ENCODE data around the gene FAM174B.

Gene FAM174B

DNA sequence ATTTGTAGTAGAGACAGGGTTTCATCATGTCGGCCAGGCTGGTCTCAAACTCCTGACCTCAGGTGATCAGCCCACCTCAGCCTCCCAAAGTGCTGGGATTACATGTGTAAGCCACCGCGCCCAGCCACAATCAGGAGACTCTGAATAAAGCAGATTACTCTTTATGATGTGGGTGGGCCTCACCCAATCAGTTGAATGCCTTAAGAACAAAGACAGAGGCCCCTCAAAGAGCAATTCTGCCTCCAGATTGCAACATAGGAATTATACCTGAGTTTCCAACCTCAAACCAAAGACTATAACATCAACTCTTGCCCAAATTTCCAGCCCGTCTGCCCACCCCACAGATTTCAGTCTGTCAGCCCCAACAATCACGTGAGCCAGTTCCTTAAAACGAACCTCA is 18.8 kb upstream of the FAM174B start:
- Histone ChIP-seq H3K36me3 (ENCODE audit: insufficient read depth) (no peaks in the 10 kb centered on the region), H3K4me2 (no peak overlapping the region), H2AFZ (ENCODE audit: low read depth) (no peak overlapping the region), H3K27ac (no peak overlapping the region), H3K27me3 (ENCODE audit: insufficient read depth, low read depth) (no peaks in the 10 kb centered on the region), H4K20me1 (ENCODE audit: insufficient read depth) (no peaks in the 10 kb centered on the region), H3K4me1 (ENCODE audit: low read depth, poor library complexity, severe bottlenecking) (no peaks in the 10 kb centered on the region), H3K9ac (no peak overlapping the region), H3K79me2 (ENCODE audit: insufficient read depth, low read depth) (no peaks in the 10 kb centered on the region), H3K4me3 (IDR thresholded peaks at IDR 0.05; ENCODE audit: insufficient read depth, low read depth, low read length) (no peak overlapping the region)
- TF ChIP-seq, protein P1, sequence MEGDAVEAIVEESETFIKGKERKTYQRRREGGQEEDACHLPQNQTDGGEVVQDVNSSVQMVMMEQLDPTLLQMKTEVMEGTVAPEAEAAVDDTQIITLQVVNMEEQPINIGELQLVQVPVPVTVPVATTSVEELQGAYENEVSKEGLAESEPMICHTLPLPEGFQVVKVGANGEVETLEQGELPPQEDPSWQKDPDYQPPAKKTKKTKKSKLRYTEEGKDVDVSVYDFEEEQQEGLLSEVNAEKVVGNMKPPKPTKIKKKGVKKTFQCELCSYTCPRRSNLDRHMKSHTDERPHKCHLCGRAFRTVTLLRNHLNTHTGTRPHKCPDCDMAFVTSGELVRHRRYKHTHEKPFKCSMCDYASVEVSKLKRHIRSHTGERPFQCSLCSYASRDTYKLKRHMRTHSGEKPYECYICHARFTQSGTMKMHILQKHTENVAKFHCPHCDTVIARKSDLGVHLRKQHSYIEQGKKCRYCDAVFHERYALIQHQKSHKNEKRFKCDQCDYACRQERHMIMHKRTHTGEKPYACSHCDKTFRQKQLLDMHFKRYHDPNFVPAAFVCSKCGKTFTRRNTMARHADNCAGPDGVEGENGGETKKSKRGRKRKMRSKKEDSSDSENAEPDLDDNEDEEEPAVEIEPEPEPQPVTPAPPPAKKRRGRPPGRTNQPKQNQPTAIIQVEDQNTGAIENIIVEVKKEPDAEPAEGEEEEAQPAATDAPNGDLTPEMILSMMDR (conservative IDR thresholded peaks at IDR 0.05; ENCODE audit: low read depth, low read length) = no peak

DNA sequence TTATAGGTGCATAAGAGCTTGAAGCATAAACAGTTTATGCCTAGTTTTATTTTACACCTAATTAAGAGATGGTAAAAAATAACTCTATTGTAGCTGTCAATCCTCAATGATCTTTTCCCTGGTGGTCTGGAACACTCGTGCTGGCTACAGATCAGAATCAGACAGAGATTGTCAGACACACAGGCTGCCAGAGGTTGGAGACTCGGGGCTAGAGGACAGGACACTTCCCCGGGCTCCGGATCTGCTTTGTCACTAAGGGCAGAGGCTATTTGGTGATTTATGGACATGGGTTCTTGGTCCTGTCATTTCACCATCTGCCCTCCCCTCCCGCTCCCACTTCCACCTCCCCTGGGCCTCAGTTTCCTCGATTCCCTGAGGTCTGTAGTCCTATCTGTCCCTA is 16.5 kb upstream of the FAM174B start:
- no peak overlapping the region for H3K27ac ChIP-seq
- H3K4me2 ChIP-seq = no peak overlapping the region
- H3K79me2 ChIP-seq (ENCODE audit: insufficient read depth, low read depth) = no peaks in the 10 kb centered on the region
- TF ChIP-seq, protein P1 (conservative IDR thresholded peaks at IDR 0.05; ENCODE audit: low read depth, low read length) = no peak
- H3K36me3 ChIP-seq (ENCODE audit: insufficient read depth) = no peaks in the 10 kb centered on the region
- H3K4me3 ChIP-seq (IDR thresholded peaks at IDR 0.05; ENCODE audit: insufficient read depth, low read depth, low read length) = no peak overlapping the region
- no peaks in the 10 kb centered on the region for H4K20me1 ChIP-seq (ENCODE audit: insufficient read depth)
- H3K4me1 ChIP-seq (ENCODE audit: low read depth, poor library complexity, severe bottlenecking) = no peaks in the 10 kb centered on the region
- H3K27me3 ChIP-seq (ENCODE audit: insufficient read depth, low read depth) = no peaks in the 10 kb centered on the region
- H2AFZ ChIP-seq (ENCODE audit: low read depth) = no peak overlapping the region
- H3K9ac ChIP-seq = no peak overlapping the region

DNA sequence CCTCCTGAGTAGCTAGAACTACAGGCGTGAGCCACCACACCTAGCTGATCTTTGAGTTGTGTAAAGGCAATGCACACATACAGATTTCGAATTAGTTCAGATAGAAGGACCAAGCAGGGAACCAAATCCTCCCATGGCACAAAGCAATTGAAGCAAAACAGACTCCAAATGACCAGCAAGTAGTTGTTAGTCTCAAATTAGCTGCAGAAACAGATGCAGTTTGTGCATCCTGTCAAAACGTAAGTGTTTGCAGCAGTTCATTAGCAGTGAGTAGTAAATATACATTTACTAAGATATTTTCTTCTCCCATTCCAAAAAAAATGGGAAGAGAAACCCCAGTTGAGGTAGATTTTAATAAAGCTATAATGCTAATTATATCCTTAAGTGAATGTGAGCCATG is 15.8 kb upstream of the FAM174B start:
- H3K79me2 ChIP-seq (ENCODE audit: insufficient read depth, low read depth) = no peaks in the 10 kb centered on the region
- no peaks in the 10 kb centered on the region for H3K36me3 ChIP-seq (ENCODE audit: insufficient read depth)
- no peaks in the 10 kb centered on the region for H4K20me1 ChIP-seq (ENCODE audit: insufficient read depth)
- no peak overlapping the region for H3K4me3 ChIP-seq (IDR thresholded peaks at IDR 0.05; ENCODE audit: insufficient read depth, low read depth, low read length)
- H3K27me3 ChIP-seq (ENCODE audit: insufficient read depth, low read depth) = no peaks in the 10 kb centered on the region
- TF ChIP-seq, protein P1 (conservative IDR thresholded peaks at IDR 0.05; ENCODE audit: low read depth, low read length) = no peak
- H2AFZ ChIP-seq (ENCODE audit: low read depth) = no peak overlapping the region
- H3K4me1 ChIP-seq (ENCODE audit: low read depth, poor library complexity, severe bottlenecking) = peaks cover under 1% of the 10 kb centered on the region
- H3K4me2 ChIP-seq = no peak overlapping the region
- no peak overlapping the region for H3K27ac ChIP-seq
- no peak overlapping the region for H3K9ac ChIP-seq

DNA sequence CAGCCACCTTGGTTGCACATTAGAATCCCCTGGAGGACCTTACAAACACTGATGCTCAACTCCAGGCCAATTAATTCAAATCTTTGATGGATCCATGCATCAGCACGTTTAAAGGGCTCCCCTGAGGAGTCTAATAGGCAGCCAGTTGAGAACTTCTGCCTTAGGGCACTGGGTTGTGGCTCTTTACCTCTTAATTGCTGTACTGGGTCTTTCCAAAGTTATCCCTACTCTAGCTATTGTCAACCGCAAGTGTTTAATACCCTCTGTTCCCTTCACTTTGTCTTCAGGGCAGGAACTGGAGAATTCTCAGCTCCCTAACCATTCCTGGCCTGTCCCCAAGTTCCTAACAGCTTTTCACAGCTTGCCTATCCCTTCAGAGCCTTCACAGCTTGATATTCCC is 15.0 kb upstream of the FAM174B start:
- H3K4me2 ChIP-seq = no peak overlapping the region
- H3K27ac ChIP-seq = no peak overlapping the region
- H3K9ac ChIP-seq = no peak overlapping the region
- peaks cover 8% of the 10 kb centered on the region for H3K4me1 ChIP-seq (ENCODE audit: low read depth, poor library complexity, severe bottlenecking)
- no peaks in the 10 kb centered on the region for H3K79me2 ChIP-seq (ENCODE audit: insufficient read depth, low read depth)
- TF ChIP-seq, protein P1 (conservative IDR thresholded peaks at IDR 0.05; ENCODE audit: low read depth, low read length) = no peak
- H4K20me1 ChIP-seq (ENCODE audit: insufficient read depth) = no peaks in the 10 kb centered on the region
- no peak overlapping the region for H3K4me3 ChIP-seq (IDR thresholded peaks at IDR 0.05; ENCODE audit: insufficient read depth, low read depth, low read length)
- H2AFZ ChIP-seq (ENCODE audit: low read depth) = no peak overlapping the region
- no peaks in the 10 kb centered on the region for H3K36me3 ChIP-seq (ENCODE audit: insufficient read depth)
- H3K27me3 ChIP-seq (ENCODE audit: insufficient read depth, low read depth) = no peaks in the 10 kb centered on the region
